GM21619 (cell line): ENCODE results near the gene SELPLG.
"Not testable (repeated sequence)": the region's sequence is repeated elsewhere in the genome, so short reads cannot be mapped to it uniquely, and the experiment has no call there.

Source experiments
- ATAC-seq: cut with Tn5 transposase; IDR thresholded peaks from one replicate; pipeline ENCODE4 v1.9.1; 2021; ENCODE audit not compliant: unreplicated experiment

Gene SELPLG

DNA sequence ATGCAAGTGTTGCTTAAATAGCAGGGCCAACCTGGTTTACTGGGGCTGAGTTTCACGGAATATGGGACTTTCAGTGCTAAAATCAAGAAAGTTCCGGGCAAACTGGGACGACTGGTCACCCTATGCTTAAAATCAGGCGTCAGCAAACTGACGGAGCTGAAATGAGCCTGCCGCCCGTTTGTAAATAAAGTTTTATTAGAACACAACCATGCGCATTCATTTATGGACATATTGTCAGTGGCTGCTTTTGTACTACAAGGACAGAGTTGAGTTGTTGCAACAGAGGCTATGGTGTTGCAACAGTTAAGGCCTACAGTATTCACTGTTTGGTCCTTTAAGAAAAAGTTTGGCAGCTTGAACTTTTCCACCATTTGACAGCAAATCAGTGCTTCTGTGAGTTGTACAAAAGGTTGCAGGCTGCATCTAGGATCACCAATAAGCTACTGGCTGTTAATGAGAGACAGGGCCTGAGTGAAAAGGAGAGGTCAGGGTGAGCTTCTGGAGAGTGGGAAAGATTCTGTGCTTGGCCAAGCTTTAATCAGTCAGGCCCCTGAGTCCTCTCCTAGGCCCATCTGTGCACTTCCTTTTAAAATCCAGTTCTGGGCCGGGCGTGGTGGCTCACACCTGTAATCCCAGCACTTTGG is 13.3 kb downstream of the SELPLG start:
- ATAC-seq, result no peak

DNA sequence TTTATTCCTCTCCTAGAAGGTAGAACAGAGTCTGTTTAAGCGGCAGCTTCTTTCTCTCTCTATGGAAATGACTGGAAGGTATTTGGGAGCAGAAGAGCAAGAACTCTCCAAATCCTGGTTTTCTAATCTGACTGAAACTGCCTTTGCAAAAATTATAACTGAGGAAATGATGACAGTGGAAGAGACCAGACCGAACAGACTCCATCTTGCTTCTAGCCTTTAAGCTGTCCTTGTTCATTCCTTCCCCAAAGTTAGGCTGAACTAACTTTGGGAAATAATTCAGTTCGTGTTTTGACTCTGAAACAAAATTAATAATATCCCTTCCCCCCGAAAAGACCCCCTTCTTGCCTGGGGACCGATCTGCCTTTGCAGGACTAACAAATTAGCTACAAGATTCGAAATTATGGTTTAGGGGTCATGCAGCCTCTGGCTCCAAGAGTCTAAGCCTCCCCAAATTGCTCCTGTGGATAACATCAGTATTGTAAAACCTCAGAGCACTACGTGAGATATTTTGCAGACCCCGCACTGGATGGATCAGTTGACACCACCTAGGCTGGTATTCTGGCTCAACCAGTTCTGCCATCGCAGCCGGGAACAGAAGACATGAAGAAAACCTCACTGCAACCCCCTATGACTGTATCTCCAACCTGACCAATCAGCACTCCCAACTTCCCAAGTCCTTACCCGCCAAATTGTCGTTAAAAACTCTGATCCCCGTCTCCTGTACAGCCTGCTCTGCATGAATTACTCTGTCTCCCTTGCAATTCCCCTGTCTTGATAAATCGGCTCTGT is 14.1 kb downstream of the SELPLG start:
- ATAC-seq, result no peak

DNA sequence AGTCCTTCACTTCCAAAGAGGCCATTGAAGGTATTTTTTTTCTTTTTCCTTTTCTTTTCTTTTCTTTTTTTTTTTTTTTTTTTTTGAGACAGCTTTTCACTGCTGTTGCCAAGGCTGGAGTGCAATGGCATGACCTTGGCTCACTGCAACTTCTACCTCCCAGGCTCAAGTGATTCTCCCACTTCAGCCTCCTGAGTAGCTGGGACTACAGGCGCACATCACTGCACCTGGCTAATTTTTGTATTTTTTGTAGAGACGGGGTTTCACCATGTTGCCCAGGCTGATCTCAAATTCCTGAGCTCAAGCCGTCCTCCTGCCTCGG is 14.8 kb downstream of the SELPLG start:
- not testable (repeated sequence) for ATAC-seq

DNA sequence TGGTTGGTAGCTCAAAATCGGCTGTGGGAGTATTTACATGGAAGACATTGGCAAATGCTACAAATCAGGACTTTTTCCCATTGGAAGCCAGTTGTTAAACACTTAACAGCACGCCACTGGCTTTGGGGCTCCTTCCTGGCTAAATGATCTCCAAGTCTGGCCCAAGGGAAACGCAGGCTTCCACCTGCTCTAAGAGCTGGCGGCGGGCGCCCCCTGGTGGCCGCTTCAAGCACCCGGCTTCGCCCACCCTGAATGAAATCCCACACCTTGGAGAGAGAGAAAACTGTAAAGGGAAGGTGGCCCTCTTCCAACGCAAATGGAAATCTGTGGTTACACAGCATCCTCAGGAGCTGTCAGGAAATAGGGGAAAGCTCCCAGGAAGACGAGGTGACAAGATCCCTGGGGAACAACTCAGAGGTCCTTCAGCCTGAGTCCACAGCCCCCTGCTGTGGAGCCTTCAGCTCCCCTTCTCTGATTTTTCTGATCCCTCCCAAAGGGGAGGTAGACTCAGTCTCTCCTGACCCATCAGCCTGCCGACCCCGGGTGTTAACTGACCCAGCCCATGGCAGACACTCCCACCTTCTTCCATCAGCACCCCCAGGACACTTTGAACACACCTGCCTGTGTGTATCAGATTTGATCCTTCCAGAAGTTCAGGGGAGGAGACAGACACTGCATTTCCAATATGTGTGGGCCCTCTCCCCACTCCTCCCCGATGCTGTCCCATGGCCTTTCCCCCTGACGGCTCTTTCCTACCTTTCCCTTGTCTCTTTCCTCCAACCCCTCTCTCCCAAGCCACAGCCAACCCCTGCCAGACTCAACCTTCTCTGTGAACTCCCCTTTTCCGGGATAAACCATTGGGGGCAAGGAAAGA is 15.4 kb downstream of the SELPLG start:
- ATAC-seq, result peak; percentile 43

- ATAC-seq, result peak; percentile 69
These were observed 16.5 kb downstream of the SELPLG start for GRCh38 chr12:108616941-108617858.

DNA sequence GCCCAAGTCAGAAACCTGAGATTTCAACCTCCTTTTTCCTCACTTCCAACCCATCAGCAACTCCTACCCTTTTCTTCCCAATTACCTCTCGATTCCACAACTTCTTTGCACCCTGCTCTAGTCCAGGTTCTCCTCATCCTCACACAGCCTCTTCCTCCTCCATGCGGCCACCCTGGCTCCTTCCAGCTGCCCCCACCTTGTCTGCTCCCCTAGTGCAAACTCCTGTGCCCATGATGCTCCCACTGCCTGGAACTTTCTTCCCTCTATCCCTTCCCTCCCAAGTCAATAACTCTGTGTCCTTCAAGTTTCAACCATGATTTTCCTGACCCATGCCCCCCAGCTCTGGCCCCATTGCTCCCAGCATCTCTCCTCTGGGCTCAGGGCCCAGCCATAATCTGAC is 17.3 kb downstream of the SELPLG start:
- ATAC-seq, result no peak

DNA sequence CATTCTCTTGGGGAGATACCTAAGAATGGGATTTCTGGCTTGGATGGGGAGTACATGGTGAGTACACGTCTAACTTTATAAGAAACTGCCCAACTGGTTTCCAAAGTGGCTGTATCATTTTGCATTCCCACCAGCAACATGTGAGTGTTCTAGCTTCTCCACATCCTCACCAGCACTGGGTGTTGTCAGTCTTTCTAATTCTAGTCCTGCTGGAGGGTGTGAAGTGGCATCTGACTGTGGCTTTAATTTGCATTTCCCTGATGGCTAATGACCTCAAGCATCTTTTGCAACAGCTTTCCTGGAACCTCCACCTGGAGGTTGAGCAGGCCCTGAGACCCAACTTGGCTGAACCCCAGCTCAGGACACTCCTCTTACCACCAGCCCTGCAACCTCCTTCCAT is 17.8 kb downstream of the SELPLG start:
- ATAC-seq, result no peak

- no peak for ATAC-seq
These were observed 19.1 kb downstream of the SELPLG start for GRCh38 chr12:108614639-108615038.

DNA sequence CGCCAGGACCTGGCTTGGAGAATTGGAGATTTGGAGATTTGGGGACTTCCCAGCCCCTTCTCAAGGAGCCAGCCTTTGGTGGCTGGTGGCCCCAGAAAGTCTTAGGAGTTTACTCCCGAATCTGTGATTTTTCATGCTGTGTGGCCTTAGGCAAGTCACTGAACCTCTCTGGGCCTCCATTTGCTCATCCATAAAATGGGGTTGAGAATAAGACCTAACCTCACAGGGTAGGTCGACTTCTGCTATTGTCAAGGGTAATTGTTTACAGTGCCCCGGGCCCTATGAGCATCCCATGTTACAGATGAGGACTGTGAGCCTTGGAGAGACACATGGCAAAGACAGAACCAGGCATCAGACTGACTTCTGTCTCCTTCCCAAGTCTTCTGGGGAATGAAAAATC is 19.7 kb downstream of the SELPLG start:
- ATAC-seq, result no peak

DNA sequence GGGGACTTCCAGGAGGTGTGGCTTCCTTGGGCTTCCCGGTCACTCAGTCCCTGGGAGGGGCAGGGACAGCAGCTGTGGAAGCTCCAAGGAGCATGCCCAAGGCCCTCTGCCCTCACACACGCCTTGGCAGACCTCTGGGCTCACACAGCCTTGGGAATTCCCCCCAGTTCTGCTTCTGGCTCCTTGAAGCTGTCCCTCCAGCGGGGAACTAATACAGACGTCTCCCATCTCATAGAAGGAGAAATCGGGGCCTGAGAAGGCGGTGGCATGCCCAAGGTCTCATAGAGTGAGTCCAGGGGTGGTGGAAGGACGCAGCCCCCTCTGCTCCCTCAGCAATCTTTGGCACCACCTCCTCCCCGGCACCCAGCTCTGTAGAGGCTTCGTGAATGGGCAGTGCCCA is 20.1 kb downstream of the SELPLG start:
- no peak for ATAC-seq

DNA sequence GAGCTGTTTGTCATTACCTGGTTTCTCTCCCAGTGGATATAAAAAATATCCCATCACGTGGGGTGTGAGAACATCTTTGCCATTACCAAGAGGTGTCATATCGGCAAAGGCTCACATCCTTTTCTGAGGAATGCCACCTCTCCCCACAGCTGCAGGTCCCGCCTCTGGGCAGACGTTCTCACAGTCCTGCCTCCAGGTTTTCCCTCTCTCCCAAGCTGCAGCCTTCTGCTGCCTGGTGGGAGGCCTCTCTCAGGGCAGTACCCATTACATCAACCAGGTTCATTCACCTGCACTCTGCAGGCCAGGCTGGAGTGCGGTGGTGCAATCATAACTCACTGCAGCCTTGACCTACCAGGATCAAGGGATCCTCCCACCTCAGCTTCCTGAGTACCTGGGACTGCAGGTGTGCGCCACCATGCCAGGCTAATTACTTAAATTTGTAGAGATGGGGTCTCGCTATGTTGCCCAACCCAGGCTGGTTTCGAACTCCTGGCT is 20.9 kb downstream of the SELPLG start:
- no peak for ATAC-seq

DNA sequence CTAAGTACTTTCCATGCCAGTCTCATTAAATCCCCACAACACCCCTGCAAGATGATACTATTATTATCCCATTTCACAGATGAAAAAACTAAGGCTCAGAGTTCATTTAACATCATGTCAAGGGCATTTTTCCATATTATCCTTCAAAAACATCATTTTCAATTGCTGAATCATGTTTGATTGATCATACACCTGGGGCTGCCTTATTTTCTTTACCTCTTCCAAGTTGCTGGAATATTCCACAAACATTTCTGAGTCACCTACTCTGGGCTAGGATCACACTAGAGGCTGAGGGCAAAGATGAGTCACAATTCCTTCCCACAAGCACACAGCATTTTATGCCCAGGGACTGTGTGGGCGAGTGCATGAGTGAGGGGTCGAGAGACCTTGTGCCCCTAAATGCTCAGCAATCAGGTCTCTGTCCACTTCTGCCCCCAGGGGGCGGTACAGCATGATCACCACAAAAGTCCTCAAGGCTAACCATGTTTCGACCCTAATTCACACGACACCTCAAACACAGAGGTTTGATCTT is 21.7 kb downstream of the SELPLG start:
- ATAC-seq, result no peak

- no peak for ATAC-seq
These were observed 22.7 kb downstream of the SELPLG start for GRCh38 chr12:108610856-108611605.

DNA sequence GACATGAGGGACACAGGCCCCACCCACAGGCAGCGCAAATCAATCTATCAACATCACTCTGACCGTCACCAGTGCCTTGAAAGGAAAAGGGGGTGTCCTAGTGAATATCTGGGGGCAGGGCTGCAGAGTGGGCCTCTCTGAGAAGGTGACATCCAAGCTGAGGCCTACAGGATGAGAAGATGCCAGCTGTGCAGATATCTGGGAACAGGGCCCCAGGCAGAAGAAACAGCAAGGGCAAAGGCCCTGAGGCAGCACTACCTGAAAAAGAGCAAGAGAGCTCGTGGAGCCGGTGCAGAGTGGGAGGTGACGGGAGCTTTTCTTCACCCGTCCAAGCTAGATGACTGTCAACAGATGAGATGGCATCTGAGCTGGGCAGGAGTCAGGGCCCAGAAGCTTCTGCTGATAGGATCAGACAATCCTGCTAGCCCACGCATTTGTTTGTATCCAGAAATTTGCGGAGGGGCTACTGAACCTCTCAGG is 23.3 kb downstream of the SELPLG start:
- ATAC-seq, result no peak

- ATAC-seq, result no peak
These were observed 24.0 kb downstream of the SELPLG start for GRCh38 chr12:108609537-108610335.

GRCh38 chr12:108608616-108609015 is 25.1 kb downstream of the SELPLG start:
- no peak for ATAC-seq

DNA sequence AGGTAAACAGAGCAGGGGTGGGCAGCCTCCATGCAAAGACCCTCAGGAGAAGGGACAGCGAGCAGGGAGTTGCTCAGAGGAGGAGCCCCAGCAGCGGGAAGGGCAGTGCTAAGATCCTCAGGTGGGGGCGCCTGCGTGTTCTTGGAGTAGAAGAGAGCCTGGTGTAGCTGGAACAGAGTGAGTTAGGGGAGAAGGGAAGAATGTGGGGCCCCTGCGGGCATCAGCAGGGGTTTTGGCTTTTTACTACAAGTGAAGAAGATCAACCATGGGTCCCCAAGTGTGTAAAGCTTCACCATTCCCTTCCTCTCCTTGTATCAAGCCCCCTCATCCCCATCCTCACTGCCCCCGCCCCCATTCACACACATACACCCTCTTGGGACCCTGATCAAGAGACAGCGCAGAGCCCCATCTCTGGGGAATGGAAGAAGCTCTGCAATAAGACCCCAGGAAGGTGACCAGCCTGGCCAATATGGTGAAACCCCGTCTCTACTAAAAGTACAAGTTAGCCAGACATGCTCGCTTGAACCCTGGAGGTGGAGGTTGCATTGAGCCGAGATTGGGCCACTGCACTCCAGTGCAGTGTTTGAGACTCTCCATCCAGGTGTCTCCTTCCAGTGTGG is 25.6 kb downstream of the SELPLG start:
- ATAC-seq, result no peak

GRCh38 chr12:108606492-108606891 is 27.2 kb downstream of the SELPLG start:
- no peak for ATAC-seq
